Suppressor macrophage treated with lipopolysaccharide for 1 hour (primary cell): Measurements from ENCODE around the gene NRP2.

Source experiments
- DNase-seq, 3 donors: peaks; one replicate each; pipeline ENCODE4 v3.0.0-alpha.2; 2020 to 2022

Gene NRP2

GRCh38 chr2:205780645-205781044 is 98.3 kb downstream of the NRP2 start:
- DNase-seq = peak in 1 of 3 donors; percentile 1

GRCh38 chr2:205781244-205781931 is 99.1 kb downstream of the NRP2 start:
- DNase-seq = peak in 1 of 3 donors; percentile 1

- DNase-seq = no peak
These were observed 100.6 kb downstream of the NRP2 start for GRCh38 chr2:205782941-205783340.

- DNase-seq = no peak
These were observed 101.7 kb downstream of the NRP2 start for GRCh38 chr2:205783872-205784499.

- no peak for DNase-seq
These were observed 103.4 kb downstream of the NRP2 start for GRCh38 chr2:205785507-205786260.

GRCh38 chr2:205786976-205787375 is 104.7 kb downstream of the NRP2 start:
- DNase-seq = no peak

GRCh38 chr2:205787761-205788160 is 105.5 kb downstream of the NRP2 start:
- no peak for DNase-seq

- no peak for DNase-seq
These were observed 107.6 kb downstream of the NRP2 start for GRCh38 chr2:205789906-205790305.

- DNase-seq = no peak
These were observed 110.6 kb downstream of the NRP2 start for GRCh38 chr2:205792908-205793307.

- DNase-seq = no peak
These were observed 114.6 kb downstream of the NRP2 start for GRCh38 chr2:205796805-205797313.

- DNase-seq = no peak
These were observed 115.6 kb downstream of the NRP2 start for GRCh38 chr2:205797866-205798265.

- no peak for DNase-seq
These were observed 117.9 kb downstream of the NRP2 start for GRCh38 chr2:205800224-205800623.

GRCh38 chr2:205800773-205801172 is 118.5 kb downstream of the NRP2 start:
- no peak for DNase-seq

GRCh38 chr2:205802065-205802464 is 119.8 kb downstream of the NRP2 start:
- DNase-seq = no peak

- no peak for DNase-seq
These were observed 120.6 kb downstream of the NRP2 start for GRCh38 chr2:205802941-205803340.

GRCh38 chr2:205803500-205803899 is 121.2 kb downstream of the NRP2 start:
- peak; percentile 23 to 64 (median 55) for DNase-seq

GRCh38 chr2:205805136-205805535 is 122.8 kb downstream of the NRP2 start:
- no peak for DNase-seq

- no peak for DNase-seq
These were observed 124.0 kb downstream of the NRP2 start for GRCh38 chr2:205806143-205806905.

GRCh38 chr2:205807229-205807628 is 124.9 kb downstream of the NRP2 start:
- DNase-seq = no peak

GRCh38 chr2:205807758-205808157 is 125.5 kb downstream of the NRP2 start:
- DNase-seq = no peak

GRCh38 chr2:205808486-205809121 is 126.3 kb downstream of the NRP2 start:
- no peak for DNase-seq

GRCh38 chr2:205811387-205811786 is 129.1 kb downstream of the NRP2 start:
- DNase-seq = peak in 2 of 3 donors; percentile 10 to 16

- DNase-seq = no peak
These were observed 131.7 kb downstream of the NRP2 start for GRCh38 chr2:205814039-205814364.
